GM19043 (cell line): ENCODE measurements around the gene PLEKHA7.

Experiments used
- ATAC-seq: cut with Tn5 transposase; IDR thresholded peaks from one replicate; pipeline ENCODE4 v1.9.1; 2021; ENCODE audit warnings: low read depth; ENCODE audit not compliant: unreplicated experiment

The PLEKHA7 gene

DNA sequence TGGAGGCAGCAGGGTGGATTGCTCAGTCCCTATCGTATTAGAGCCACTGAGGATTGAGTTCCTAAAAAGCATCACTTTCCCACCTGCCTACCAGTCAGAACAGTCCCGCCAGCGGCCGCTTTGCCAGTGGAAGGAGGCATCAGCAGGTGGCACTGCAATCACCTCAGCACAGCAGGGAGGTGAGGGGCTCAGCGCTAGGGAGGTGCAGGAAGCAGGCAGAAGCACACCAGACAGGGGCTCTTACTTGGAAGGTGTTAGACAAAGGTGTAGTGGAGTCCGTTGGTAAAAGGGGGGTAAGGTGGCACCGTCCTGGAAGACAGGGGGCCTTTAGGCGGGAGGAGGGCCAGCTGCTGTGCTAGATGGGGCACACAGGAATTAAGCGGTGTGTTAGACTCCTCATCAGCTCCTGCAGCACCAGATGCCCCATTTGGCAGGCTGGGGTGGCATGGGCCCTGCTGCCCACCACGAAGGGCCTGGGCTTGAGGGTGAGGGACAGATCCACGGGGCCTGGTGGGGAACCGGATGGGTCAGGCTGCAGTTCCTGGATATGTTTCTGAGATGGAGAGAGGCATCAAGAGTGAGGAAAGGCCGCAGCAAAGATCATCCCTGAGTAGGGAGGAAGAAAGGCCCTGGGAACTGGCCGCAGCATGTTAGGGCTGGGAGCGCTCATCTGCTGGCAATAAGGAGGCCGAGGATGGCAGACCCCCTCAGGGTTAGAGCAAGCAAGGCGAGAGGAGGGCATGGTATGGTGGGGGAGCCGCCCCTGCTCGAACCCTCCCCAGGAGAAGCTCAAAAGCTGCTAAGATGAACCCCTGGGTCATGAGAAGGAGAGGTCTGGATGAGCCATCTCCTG, 233.3 kb downstream of the PLEKHA7 start:
- no peak for ATAC-seq

DNA sequence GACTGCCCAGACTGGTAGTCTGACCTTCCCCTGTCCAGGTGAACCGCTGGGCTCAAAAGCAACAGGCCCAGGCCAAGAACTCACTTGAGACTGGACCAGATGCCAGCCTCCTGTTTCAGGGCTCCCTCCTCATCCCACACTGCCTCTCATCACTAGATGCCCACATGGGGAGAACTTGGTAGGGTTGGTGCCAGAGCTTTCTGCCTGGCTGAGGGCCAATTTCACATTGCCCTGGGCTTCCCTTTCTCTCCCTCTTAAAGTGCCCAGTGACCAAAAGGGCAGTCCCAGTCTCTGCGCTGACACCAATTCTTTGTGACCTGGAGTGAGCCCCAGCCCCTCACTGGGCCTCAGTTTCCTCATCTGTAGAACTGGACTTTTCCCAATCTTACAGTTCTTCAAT, 234.1 kb downstream of the PLEKHA7 start:
- ATAC-seq = no peak

DNA sequence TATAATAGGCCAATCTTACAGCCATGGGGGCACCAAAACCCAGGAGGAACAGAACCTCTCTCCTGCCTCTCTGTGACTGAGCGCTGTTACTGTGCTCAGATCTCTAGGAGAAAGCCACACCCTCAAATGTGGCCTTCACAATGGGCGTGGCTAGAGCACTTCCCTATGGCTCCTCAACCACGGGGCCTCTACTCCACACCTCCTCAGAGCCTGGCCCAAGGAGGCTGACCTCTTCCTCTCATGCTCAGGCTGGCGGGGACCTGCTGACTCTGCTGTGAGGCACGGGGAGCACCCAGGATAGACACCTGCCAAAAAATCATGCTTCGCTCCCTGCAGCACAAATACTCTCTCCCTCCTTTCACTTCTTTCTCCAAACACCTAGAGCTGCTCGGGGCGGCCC, 234.8 kb downstream of the PLEKHA7 start:
- ATAC-seq = no peak

- ATAC-seq = no peak
Observed at GRCh38 chr11:16778876-16779275, 235.3 kb downstream of the PLEKHA7 start.

DNA sequence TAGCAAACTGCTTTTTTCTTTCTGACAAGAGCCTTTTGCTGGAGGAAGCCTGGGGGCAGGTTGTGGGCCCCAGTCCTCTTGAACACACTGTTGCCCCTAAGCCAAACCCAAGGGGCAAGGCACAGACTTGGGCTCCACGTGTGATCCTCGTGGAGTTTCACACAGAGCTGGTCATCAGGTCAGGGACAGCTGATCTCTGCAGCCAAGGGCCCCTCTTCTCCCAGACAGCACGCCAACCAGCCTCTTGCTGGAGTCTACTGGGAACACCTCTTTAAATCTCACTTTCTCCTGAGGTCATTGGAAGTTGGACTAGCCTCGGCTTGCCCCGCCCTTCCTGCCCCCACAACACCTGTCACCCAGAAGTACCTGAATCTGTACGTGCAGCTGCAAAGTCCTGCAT, 235.9 kb downstream of the PLEKHA7 start:
- no peak for ATAC-seq

GRCh38 chr11:16777613-16777975, 236.6 kb downstream of the PLEKHA7 start:
- ATAC-seq = no peak

- no peak for ATAC-seq
Observed at GRCh38 chr11:16776711-16777612, 237.3 kb downstream of the PLEKHA7 start.

DNA sequence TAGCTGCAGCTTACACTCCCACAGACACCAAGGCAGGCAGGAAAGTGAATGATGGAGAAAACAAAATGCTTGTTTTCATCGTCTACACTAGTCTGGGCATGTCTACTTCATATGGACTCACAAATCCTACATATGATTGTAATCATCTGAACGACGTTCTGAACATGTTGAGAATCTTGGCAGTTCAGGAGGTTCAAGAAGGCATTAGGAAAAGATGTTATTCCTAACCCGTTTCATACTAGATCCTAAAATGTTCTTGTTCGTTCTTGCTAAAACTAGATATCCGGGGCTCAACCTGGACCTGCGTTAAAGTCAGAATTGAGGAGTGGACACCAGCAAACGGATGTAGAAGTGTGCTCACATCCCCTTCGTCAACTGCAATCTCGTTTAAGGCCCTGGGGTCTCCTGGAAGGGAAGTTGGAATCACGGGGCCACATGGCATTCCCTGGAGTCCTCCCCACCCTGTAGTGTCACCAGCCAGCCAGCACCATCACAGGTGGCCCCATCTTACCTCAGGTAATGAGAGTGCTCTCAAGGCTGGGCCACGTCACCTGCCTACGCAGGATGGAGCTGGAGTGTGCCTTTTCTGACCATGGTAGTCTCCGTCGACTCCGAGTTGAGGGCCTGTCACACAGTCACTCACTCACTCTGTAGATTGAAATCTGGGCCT, 238.5 kb downstream of the PLEKHA7 start:
- no peak for ATAC-seq

DNA sequence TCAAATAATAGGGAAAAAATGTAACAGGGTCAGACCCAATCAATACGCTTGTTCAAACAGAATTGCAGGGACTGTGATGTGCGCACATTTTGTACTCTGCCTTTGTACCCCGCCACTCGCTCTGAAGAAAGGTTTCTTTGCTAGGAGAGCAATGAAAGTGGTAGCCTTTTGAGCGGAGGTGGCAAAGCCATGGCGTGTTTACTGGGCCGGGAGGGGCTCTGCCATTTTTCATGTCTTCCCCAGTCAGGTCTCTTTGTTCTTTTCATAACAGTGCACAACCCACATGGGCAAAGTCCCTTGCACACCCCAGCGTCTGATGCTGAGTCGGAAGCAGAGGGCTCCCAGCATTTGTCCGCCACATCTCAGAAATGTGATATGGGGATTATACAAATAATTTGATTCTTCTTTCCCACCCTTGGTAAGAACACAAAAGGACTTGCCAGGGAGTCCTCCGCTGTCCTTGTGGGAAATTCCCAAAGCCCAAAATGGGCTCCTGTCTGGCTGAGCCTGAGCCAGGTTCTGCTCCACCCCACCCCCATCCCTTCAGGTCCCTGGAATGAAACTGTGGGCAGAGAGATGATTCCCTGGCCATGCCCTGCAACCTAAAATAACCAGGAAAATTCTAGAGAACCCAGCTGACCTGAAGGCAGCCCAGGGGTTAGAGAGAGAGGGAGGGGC, 239.1 kb downstream of the PLEKHA7 start:
- ATAC-seq = no peak

GRCh38 chr11:16773981-16774935, 240.0 kb downstream of the PLEKHA7 start:
- no peak for ATAC-seq

- no peak for ATAC-seq
Observed at GRCh38 chr11:16772141-16772512, 242.1 kb downstream of the PLEKHA7 start.

DNA sequence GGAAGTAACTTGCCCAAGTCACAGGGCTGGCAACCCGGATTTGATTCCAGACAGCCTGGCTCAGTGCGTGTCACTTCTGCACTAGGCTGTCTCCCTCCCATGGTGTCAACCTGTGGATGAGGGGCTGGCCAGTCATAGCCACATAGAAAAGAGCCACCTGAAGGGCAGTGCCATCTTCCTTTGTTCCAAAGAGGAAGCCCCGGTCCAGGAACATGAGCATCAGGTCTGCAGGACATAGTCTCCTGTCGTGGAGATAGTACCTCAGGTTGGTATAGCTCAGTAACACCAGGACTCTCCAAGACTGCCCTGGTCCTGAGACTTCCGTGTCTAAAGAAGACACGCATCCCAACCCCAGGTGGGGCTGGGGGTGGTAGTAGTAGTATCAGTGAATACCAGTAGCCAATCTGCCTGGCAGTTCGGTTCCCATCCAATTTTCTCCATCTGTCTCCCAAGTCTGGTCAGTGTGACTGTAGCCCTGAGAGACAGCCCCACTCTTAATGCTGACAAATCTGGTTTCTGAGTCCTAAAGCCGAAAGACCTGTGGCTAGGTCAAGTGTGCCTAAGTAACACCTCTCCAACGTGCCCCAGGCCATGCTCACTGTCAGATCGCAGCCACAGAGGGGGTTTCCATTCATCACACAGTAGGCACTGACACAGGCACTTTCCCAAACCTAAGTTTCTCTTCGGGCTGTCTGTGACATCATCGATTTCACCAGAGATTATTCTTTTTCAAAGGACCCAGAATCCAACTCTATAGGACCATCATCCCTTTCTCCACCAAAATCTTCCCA, 242.7 kb downstream of the PLEKHA7 start:
- ATAC-seq = no peak

DNA sequence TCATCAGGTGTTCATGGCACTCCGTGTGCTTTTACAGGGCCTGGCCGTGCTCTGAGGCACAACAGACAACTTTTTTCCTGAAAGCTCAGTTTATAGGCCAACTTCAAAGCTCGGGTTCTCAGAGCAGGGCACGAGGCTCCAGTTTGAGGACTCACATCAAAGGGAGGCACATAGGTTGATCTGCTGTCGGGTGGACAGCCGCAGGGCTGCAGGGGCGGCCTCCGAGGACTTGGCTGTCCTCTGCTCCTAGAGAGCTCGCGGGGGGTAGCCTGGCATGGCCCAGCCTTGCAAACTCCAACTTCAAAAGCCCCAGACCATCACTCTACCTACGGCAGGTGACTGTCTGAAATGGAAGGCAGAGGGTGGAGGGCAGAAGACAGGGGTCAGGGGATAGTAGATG, 244.2 kb downstream of the PLEKHA7 start:
- ATAC-seq = no peak

- ATAC-seq = no peak
Observed at GRCh38 chr11:16769386-16769785, 244.8 kb downstream of the PLEKHA7 start.

DNA sequence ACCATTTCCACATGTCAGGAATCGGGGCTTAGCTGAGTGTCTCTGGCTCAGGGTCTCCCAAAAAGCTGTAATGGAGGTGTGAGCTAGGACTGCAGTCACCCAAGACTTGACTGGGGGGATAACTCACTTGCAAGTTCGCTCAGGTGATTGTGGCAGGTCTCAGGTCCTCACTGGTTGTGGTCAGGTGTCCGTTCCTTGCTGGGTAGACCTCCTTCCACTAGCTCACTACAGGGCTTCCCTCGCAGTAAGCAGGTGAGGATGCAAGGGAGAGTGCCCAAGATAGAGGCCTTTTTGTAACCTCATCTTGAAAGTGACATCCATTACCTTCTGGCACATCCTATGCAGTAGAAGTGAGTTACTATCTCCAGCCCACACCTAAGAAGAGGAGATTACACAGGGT, 246.3 kb downstream of the PLEKHA7 start:
- no peak for ATAC-seq

GRCh38 chr11:16767137-16767536, 247.1 kb downstream of the PLEKHA7 start:
- no peak for ATAC-seq

DNA sequence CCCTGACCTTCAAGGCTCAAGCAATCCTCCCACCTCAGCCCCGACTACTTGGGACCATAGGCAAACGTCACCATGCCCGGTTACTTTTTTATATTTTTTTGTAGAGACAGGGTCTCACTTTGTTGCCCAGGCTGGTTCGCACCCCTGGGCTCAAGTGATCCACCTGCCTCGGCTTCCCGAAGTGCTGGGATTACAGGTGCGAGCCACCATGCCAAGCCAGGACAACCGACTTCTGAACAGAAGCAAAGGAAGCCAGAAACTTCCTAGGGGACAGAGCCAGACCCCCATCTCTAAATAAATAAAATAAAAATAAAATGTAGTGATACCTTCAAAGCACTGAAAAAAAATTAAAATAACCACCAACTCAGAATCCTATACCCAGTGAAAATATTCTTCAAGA, 249.3 kb downstream of the PLEKHA7 start:
- no peak for ATAC-seq

GRCh38 chr11:16763746-16764145, 250.5 kb downstream of the PLEKHA7 start:
- no peak for ATAC-seq
